Neuronal stem cell (in vitro differentiated cells): ENCODE data around the gene PPP6R3.

Experiments used
- DNase-seq: peaks from one replicate; pipeline ENCODE4 v3.0.0-alpha.2; 2013; ENCODE audit warnings: low spot score
- H2AFZ ChIP-seq: one replicate; pipeline ENCODE4 v1.6.1; 2013; ENCODE audit warnings: mild to moderate bottlenecking, low read length, inconsistent platforms
- H2AK5ac ChIP-seq: 2 replicates; pipeline ENCODE4 v1.6.1; 2013; ENCODE audit warnings: low read depth, mild to moderate bottlenecking, inconsistent platforms, low read length, moderate library complexity, mixed read lengths
- H2BK120ac ChIP-seq: 2 replicates; pipeline ENCODE4 v1.6.1; 2013; ENCODE audit warnings: low read depth, mild to moderate bottlenecking, inconsistent platforms, low read length, moderate library complexity, mixed read lengths
- H2BK12ac ChIP-seq: one replicate; pipeline ENCODE4 v1.6.1; 2013; ENCODE audit warnings: low read length, inconsistent platforms
- H2BK15ac ChIP-seq: 2 replicates; pipeline ENCODE4 v1.6.1; 2013; ENCODE audit warnings: mild to moderate bottlenecking, low read length, inconsistent platforms, mixed read lengths
- H2BK5ac ChIP-seq: one replicate; pipeline ENCODE4 v1.6.1; 2013; ENCODE audit warnings: inconsistent platforms, mild to moderate bottlenecking, low read length, moderate library complexity
- H3K14ac ChIP-seq: one replicate; pipeline ENCODE4 v1.6.1; 2013; ENCODE audit warnings: low read length, inconsistent platforms
- H3K18ac ChIP-seq: 2 replicates; pipeline ENCODE4 v1.6.1; 2013; ENCODE audit warnings: low read length, inconsistent platforms
- H3K23ac ChIP-seq: 2 replicates; pipeline ENCODE4 v1.6.1; 2013; ENCODE audit warnings: low read depth, mild to moderate bottlenecking, mixed read lengths, low read length, inconsistent platforms; ENCODE audit not compliant: poor library complexity
- H3K27ac ChIP-seq: replicated peaks from 3 replicates; pipeline ENCODE4 v1.5.1; 2013; ENCODE audit warnings: low read length, inconsistent platforms
- H3K27me3 ChIP-seq, 3 experiments: 2 replicates each; pipeline ENCODE4 v1.6.1; 2013; ENCODE audit warnings: low read length in 3 of 3, mild to moderate bottlenecking in 2 of 3, inconsistent platforms in 1 of 3, low read depth in 1 of 3, mixed read lengths in 1 of 3, moderate library complexity in 1 of 3; ENCODE audit not compliant: control insufficient read depth in 3 of 3, insufficient read depth in 3 of 3
- H3K36me3 ChIP-seq, 2 donors: replicated peaks in 1 of 2; 2 replicates each; pipeline ENCODE4 v1.6.1; 2013; ENCODE audit warnings: low read length in 2 of 2; ENCODE audit not compliant: control insufficient read depth in 2 of 2, insufficient read depth in 2 of 2
- H3K4ac ChIP-seq: 2 replicates; pipeline ENCODE4 v1.6.1; 2013; ENCODE audit warnings: inconsistent platforms, mild to moderate bottlenecking, low read length, moderate library complexity
- H3K4me1 ChIP-seq, 2 donors: 1 replicate in 1 of 2; 2 replicates in 1 of 2; pipeline ENCODE4 v1.6.1; 2013; ENCODE audit warnings: low read length in 2 of 2, low read depth in 1 of 2; ENCODE audit not compliant: control insufficient read depth in 2 of 2, insufficient read depth in 1 of 2
- H3K4me2 ChIP-seq: one replicate; pipeline ENCODE4 v1.6.1; 2013; ENCODE audit warnings: mild to moderate bottlenecking, low read length, inconsistent platforms; ENCODE audit not compliant: insufficient read depth, poor library complexity, severe bottlenecking
- H3K4me3 ChIP-seq, 2 donors: 2 replicates each; pipeline ENCODE4 v1.5.1; 2013; ENCODE audit warnings: low read length in 2 of 2, mild to moderate bottlenecking in 2 of 2, inconsistent platforms in 1 of 2, moderate library complexity in 1 of 2
- H3K79me1 ChIP-seq: one replicate; pipeline ENCODE4 v1.6.1; 2013; ENCODE audit warnings: low read depth, mild to moderate bottlenecking, inconsistent platforms, low read length, moderate library complexity
- H3K9ac ChIP-seq: one replicate; pipeline ENCODE4 v1.6.1; 2013; ENCODE audit warnings: mild to moderate bottlenecking, low read depth, low read length, inconsistent platforms; ENCODE audit not compliant: poor library complexity
- H3K9me3 ChIP-seq, 2 donors: replicated peaks in 1 of 2; 2 replicates each; pipeline versions ENCODE3 to v1.6.1; 2013; ENCODE audit warnings: low read length in 2 of 2, mild to moderate bottlenecking in 2 of 2, inconsistent platforms in 1 of 2, low read depth in 1 of 2, mixed read lengths in 1 of 2, moderate library complexity in 1 of 2; ENCODE audit not compliant: control insufficient read depth in 2 of 2, insufficient read depth in 1 of 2
- H4K8ac ChIP-seq: one replicate; pipeline ENCODE4 v1.6.1; 2013; ENCODE audit warnings: low read depth, mild to moderate bottlenecking, inconsistent platforms, low read length, moderate library complexity
- H4K91ac ChIP-seq: one replicate; pipeline ENCODE4 v1.6.1; 2013; ENCODE audit warnings: low read length, low read depth, mild to moderate bottlenecking, inconsistent platforms; ENCODE audit not compliant: poor library complexity
- WGBS, 2 donors: extraction: QIAGEN DNeasy Blood & Tissue Kit; methylation state at CpG; one replicate each; pipeline ENCODE4 v1.1.7; 2013; ENCODE audit warnings: missing lambda C conversion rate in 2 of 2, mixed read lengths in 1 of 2; ENCODE audit not compliant: insufficient read length in 2 of 2, insufficient replicate concordance in 1 of 2; ENCODE audit errors: extremely low coverage in 2 of 2; 5-methylcytosine and 5-hydroxymethylcytosine counted together

Gene PPP6R3

GRCh38 chr11:68609761-68610160, 149.2 kb downstream of the PPP6R3 start:
- Histone ChIP-seq H4K91ac (no peak overlapping the region), H4K8ac (no peak overlapping the region), H3K4ac (no peak overlapping the region), H3K23ac (no peak overlapping the region), H2BK120ac (no peak overlapping the region), H3K27me3 (no peaks in the 10 kb centered on the region), H2BK15ac (no peak overlapping the region), H3K4me2 (no peak overlapping the region), H3K9me3 (peaks cover 0 to 2% of the 10 kb centered on the region in 2 donors), H3K36me3 (peaks cover 41 to 100% of the 10 kb centered on the region in 2 donors), H3K14ac (no peak overlapping the region), H3K18ac (no peak overlapping the region), H3K4me3 (no peak overlapping the region), H3K4me1 (peaks cover 0 to 2% of the 10 kb centered on the region in 2 donors), H3K9ac (no peak overlapping the region), H2BK12ac (no peak overlapping the region), H3K79me1 (no peaks in the 10 kb centered on the region), H2AFZ (no peak overlapping the region), H2AK5ac (no peak overlapping the region), H2BK5ac (no peak overlapping the region), H3K27ac (no peak overlapping the region)
- no CpG with 5 or more reads among the region's 13 CpGs for WGBS, 2 donors
- DNase-seq: no peak

DNA sequence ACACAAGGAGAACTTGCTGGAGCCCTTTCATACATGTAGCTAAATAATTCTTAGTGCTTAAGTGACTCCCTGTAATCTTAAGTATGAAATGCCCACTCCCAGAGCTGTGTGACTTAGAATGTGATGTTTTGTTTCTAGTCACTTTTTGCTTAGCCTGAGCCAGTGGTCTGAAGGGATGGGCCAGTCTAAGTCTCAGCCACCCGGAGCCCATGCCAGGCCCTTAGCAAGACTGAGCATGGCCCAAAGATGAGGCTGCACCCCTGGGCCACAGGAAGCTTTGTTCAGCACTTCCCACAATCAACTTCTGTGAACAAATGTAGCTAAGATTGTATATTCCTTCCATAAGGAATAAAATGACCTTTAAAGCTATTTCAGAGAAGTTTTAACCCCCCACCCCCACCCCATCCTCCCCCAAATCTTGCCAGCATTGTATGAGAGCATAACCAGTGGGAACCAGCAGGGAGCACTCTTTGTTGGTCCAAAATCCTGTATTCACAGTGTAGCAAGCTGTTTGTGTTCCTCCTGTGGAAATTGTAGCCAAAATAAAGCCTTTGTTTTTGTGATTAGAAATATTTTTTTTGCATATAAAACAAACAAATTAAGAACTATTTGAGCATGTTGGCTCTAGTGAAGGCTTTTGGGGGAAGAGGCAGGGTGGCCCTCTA, 150.0 kb downstream of the PPP6R3 start:
- Histone ChIP-seq H2BK5ac (no peak overlapping the region), H3K36me3 (peaks cover 43 to 100% of the 10 kb centered on the region in 2 donors), H2BK120ac (no peak overlapping the region), H3K23ac (no peak overlapping the region), H3K9ac (no peak overlapping the region), H3K4me3 (no peak overlapping the region), H2AFZ (no peak overlapping the region), H3K4ac (no peak overlapping the region), H3K4me2 (no peak overlapping the region), H3K27ac (no peak overlapping the region), H2BK12ac (no peak overlapping the region), H2BK15ac (no peak overlapping the region), H4K91ac (no peak overlapping the region), H2AK5ac (no peak overlapping the region), H3K4me1 (peaks cover 0 to 2% of the 10 kb centered on the region in 2 donors), H4K8ac (no peak overlapping the region), H3K18ac (no peak overlapping the region), H3K9me3 (peaks cover 0 to 7% of the 10 kb centered on the region in 2 donors), H3K79me1 (no peaks in the 10 kb centered on the region), H3K27me3 (no peaks in the 10 kb centered on the region), H3K14ac (no peak overlapping the region)
- DNase-seq: no peak
- WGBS, 2 donors: no CpG with 5 or more reads among the region's 1 CpG

- no peak overlapping the region for H2BK5ac ChIP-seq
- no peaks in the 10 kb centered on the region for H3K79me1 ChIP-seq
- no peak overlapping the region for H3K4me3 ChIP-seq
- no peak for DNase-seq
- no peak overlapping the region for H4K91ac ChIP-seq
- H2AK5ac ChIP-seq: no peak overlapping the region
- no peak overlapping the region for H3K9ac ChIP-seq
- H3K27me3 ChIP-seq: no peaks in the 10 kb centered on the region
- no peak overlapping the region for H3K18ac ChIP-seq
- H3K23ac ChIP-seq: no peak overlapping the region
- no peak overlapping the region for H3K27ac ChIP-seq
- H4K8ac ChIP-seq: no peak overlapping the region
- peaks cover 32 to 61% of the 10 kb centered on the region in 2 donors for H3K36me3 ChIP-seq
- H2AFZ ChIP-seq: no peak overlapping the region
- no peak overlapping the region for H2BK15ac ChIP-seq
- no peak overlapping the region for H3K4me2 ChIP-seq
- no peak overlapping the region for H3K14ac ChIP-seq
- no peak overlapping the region for H3K4ac ChIP-seq
- H3K4me1 ChIP-seq: no peaks in the 10 kb centered on the region
- H3K9me3 ChIP-seq: peaks cover 0 to 17% of the 10 kb centered on the region in 2 donors
- no CpG with 5 or more reads among the region's 6 CpGs for WGBS, 2 donors
- no peak overlapping the region for H2BK12ac ChIP-seq
- no peak overlapping the region for H2BK120ac ChIP-seq
These were observed 155.1 kb downstream of the PPP6R3 start for GRCh38 chr11:68615657-68616056.

DNA sequence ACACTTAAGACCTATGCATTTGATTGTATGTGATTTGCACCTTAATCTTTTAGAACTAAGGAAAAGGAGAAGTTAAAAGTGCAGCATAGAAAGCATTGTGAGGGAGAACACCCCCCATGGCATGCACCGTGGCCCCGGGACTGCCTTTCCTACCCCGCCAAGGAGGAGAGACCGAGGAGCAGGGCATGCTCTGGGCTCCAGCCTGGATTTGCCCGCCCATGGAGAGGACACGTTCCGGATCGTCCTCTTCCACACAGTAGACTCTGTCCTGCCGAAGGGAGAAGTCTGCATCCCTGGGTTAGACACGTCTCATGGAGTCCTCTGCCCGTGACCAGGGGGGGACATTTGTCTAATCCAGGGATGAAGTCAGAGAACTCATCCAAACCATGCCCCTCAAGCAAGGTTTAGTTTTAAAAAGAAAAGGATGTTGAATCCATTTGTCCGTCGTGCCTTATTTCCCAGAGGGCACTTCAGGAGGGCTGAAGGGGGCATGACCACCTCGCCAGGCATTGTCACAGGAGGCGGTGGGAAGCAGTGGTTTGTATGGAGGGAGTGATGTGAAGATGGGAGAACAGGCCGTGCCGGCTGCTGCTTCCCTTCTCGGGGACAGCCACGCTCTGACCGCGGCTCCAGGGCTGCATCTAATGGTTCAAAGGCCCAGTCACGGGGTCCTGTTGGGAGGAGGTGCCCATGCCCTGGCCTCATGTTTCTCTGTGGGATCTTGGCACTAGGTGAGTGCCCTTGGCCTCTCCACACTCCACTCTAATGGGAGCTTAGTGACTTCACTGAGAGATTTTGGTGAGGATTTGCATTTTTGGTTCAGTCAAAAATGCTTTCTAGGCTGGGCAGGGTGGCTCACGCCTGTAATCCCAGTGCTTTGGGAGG, 157.6 kb downstream of the PPP6R3 start:
- Histone ChIP-seq H2BK5ac (no peak overlapping the region), H3K18ac (peak overlapping the region; percentile 8), H3K23ac (no peak overlapping the region), H3K4me3 (no peak overlapping the region), H3K14ac (no peak overlapping the region), H4K91ac (no peak overlapping the region), H3K27me3 (peaks cover 0 to 2% (median 0%) of the 10 kb centered on the region in 3 experiments), H3K9ac (no peak overlapping the region), H3K4ac (no peak overlapping the region), H2BK15ac (no peak overlapping the region), H3K4me1 (no peaks in the 10 kb centered on the region), H3K4me2 (no peak overlapping the region), H3K79me1 (no peaks in the 10 kb centered on the region), H2AK5ac (peak overlapping the region; percentile 94), H2BK120ac (no peak overlapping the region), H4K8ac (no peak overlapping the region), H2AFZ (no peak overlapping the region), H3K36me3 (peaks cover 15 to 36% of the 10 kb centered on the region in 2 donors), H2BK12ac (no peak overlapping the region), H3K9me3 (peaks cover 0 to 17% of the 10 kb centered on the region in 2 donors), H3K27ac (no peak overlapping the region)
- WGBS, 2 donors: no CpG with 5 or more reads among the region's 23 CpGs
- DNase-seq: no peak
